Measurements from ENCODE around the gene ADARB1.

Gene ADARB1

GRCh38 chr21:45184869-45185268, 110.5 kb downstream of the ADARB1 start:
- Histone ChIP-seq H3K9me2 (ENCODE audit: low read depth, low read length) (no peaks in the 10 kb centered on the region), H3K9ac (ENCODE audit: low read length) (no peak overlapping the region), H3K4me3 (ENCODE audit: low read depth, low read length, poor library complexity, severe bottlenecking) (no peak overlapping the region), H3K27me3 (ENCODE audit: insufficient read depth, low read length) (no peaks in the 10 kb centered on the region), H4K20me1 (ENCODE audit: insufficient read depth, low read length) (no peaks in the 10 kb centered on the region), H3K4me1 (ENCODE audit: insufficient read depth, low read length, severe bottlenecking) (no peaks in the 10 kb centered on the region), H3F3A (ENCODE audit: insufficient read depth, low read length) (no peaks in the 10 kb centered on the region), H3K36me3 (ENCODE audit: insufficient read depth, low read length) (no peaks in the 10 kb centered on the region), H2AFZ (ENCODE audit: low read length) (no peak overlapping the region), H3K27ac (ENCODE audit: low read depth, low read length, poor library complexity, severe bottlenecking) (no peak overlapping the region), H3K4me2 (ENCODE audit: low read length) (no peak overlapping the region), H3K79me2 (ENCODE audit: insufficient read depth, low read length) (no peaks in the 10 kb centered on the region), H3K9me3 (ENCODE audit: low read length) (peaks cover 22% of the 10 kb centered on the region)
- TF ChIP-seq EZH2 (IDR thresholded peaks at IDR 0.05; ENCODE audit: borderline replicate concordance, low read length) = no peak

GRCh38 chr21:45186709-45187108, 112.3 kb downstream of the ADARB1 start:
- TF ChIP-seq EZH2 (IDR thresholded peaks at IDR 0.05; ENCODE audit: borderline replicate concordance, low read length) (no peak), CTCF (IDR thresholded peaks at IDR 0.05; ENCODE audit: low read length) (no peak)
- no peaks in the 10 kb centered on the region for H3F3A ChIP-seq (ENCODE audit: insufficient read depth, low read length)
- no peak overlapping the region for H3K27ac ChIP-seq (ENCODE audit: low read depth, low read length, poor library complexity, severe bottlenecking)
- H3K36me3 ChIP-seq (ENCODE audit: insufficient read depth, low read length) = no peaks in the 10 kb centered on the region
- H3K9me3 ChIP-seq (ENCODE audit: low read length) = peaks cover 26% of the 10 kb centered on the region
- no peaks in the 10 kb centered on the region for H3K79me2 ChIP-seq (ENCODE audit: insufficient read depth, low read length)
- no peaks in the 10 kb centered on the region for H3K27me3 ChIP-seq (ENCODE audit: insufficient read depth, low read length)
- no peaks in the 10 kb centered on the region for H4K20me1 ChIP-seq (ENCODE audit: insufficient read depth, low read length)
- H3K4me2 ChIP-seq (ENCODE audit: low read length) = no peak overlapping the region
- H3K9ac ChIP-seq (ENCODE audit: low read length) = no peak overlapping the region
- H2AFZ ChIP-seq (ENCODE audit: low read length) = no peak overlapping the region
- H3K4me3 ChIP-seq (ENCODE audit: low read depth, low read length, poor library complexity, severe bottlenecking) = no peak overlapping the region
- H3K4me1 ChIP-seq (ENCODE audit: insufficient read depth, low read length, severe bottlenecking) = no peaks in the 10 kb centered on the region
- no peaks in the 10 kb centered on the region for H3K9me2 ChIP-seq (ENCODE audit: low read depth, low read length)

GRCh38 chr21:45187646-45188045, 113.3 kb downstream of the ADARB1 start:
- no peaks in the 10 kb centered on the region for H3K4me1 ChIP-seq (ENCODE audit: insufficient read depth, low read length, severe bottlenecking)
- no peak overlapping the region for H3K4me3 ChIP-seq (ENCODE audit: low read depth, low read length, poor library complexity, severe bottlenecking)
- no peak for TF ChIP-seq EZH2 (IDR thresholded peaks at IDR 0.05; ENCODE audit: borderline replicate concordance, low read length)
- no peak for TF ChIP-seq CTCF (IDR thresholded peaks at IDR 0.05; ENCODE audit: low read length)
- no peaks in the 10 kb centered on the region for H3K9me2 ChIP-seq (ENCODE audit: low read depth, low read length)
- no peaks in the 10 kb centered on the region for H3F3A ChIP-seq (ENCODE audit: insufficient read depth, low read length)
- H3K79me2 ChIP-seq (ENCODE audit: insufficient read depth, low read length) = no peaks in the 10 kb centered on the region
- no peaks in the 10 kb centered on the region for H4K20me1 ChIP-seq (ENCODE audit: insufficient read depth, low read length)
- no peak overlapping the region for H3K27ac ChIP-seq (ENCODE audit: low read depth, low read length, poor library complexity, severe bottlenecking)
- H3K27me3 ChIP-seq (ENCODE audit: insufficient read depth, low read length) = no peaks in the 10 kb centered on the region
- H3K36me3 ChIP-seq (ENCODE audit: insufficient read depth, low read length) = no peaks in the 10 kb centered on the region
- peaks cover 26% of the 10 kb centered on the region for H3K9me3 ChIP-seq (ENCODE audit: low read length)
- no peak overlapping the region for H3K9ac ChIP-seq (ENCODE audit: low read length)
- no peak overlapping the region for H3K4me2 ChIP-seq (ENCODE audit: low read length)
- H2AFZ ChIP-seq (ENCODE audit: low read length) = no peak overlapping the region

- Histone ChIP-seq H3K27ac (ENCODE audit: low read depth, low read length, poor library complexity, severe bottlenecking) (no peak overlapping the region), H3K36me3 (ENCODE audit: insufficient read depth, low read length) (no peaks in the 10 kb centered on the region), H4K20me1 (ENCODE audit: insufficient read depth, low read length) (no peaks in the 10 kb centered on the region)
Measured at GRCh38 chr21:45190013-45190412, 115.6 kb downstream of the ADARB1 start.

More at GRCh38 chr21:45190013-45190412, 115.6 kb downstream of the ADARB1 start:
- Histone ChIP-seq H2AFZ (ENCODE audit: low read length) (no peak overlapping the region), H3K4me1 (ENCODE audit: insufficient read depth, low read length, severe bottlenecking) (no peaks in the 10 kb centered on the region), H3K79me2 (ENCODE audit: insufficient read depth, low read length) (no peaks in the 10 kb centered on the region), H3K4me3 (ENCODE audit: low read depth, low read length, poor library complexity, severe bottlenecking) (no peak overlapping the region), H3K27me3 (ENCODE audit: insufficient read depth, low read length) (no peaks in the 10 kb centered on the region), H3K9ac (ENCODE audit: low read length) (no peak overlapping the region), H3K4me2 (ENCODE audit: low read length) (no peak overlapping the region), H3K9me3 (ENCODE audit: low read length) (peaks cover 26% of the 10 kb centered on the region), H3K9me2 (ENCODE audit: low read depth, low read length) (no peaks in the 10 kb centered on the region), H3F3A (ENCODE audit: insufficient read depth, low read length) (no peaks in the 10 kb centered on the region)
- TF ChIP-seq EZH2 (IDR thresholded peaks at IDR 0.05; ENCODE audit: borderline replicate concordance, low read length) (no peak), CTCF (IDR thresholded peaks at IDR 0.05; ENCODE audit: low read length) (no peak)

Data from OCI-LY1 (cell line).